HepG2 (cell line): Measurements from ENCODE around the gene NOS1AP. TPM values are rescaled to one million over a fixed set of nuclear protein-coding genes. Genes with fewer than 3 reads are reported as not detected.
A peak's percentile ranks its signal among the peaks of the same experiment; 100 is the strongest.

Experiments used
- AFF4 ChIP-seq: sonication (generic); formaldehyde crosslinking; IDR thresholded peaks from 2 replicates; pipeline ENCODE4 v1.4.0; 2020; ENCODE audit warnings: missing genetic modification reagents
- ARNTL ChIP-seq: sonication (generic); formaldehyde crosslinking; IDR thresholded peaks from 2 replicates; pipeline ENCODE4 v1.4.0; 2020; ENCODE audit warnings: mild to moderate bottlenecking, missing genetic modification reagents
- CBFB ChIP-seq: sonication (generic); formaldehyde crosslinking; IDR thresholded peaks from 2 replicates; pipeline ENCODE4 v1.4.0; 2020; ENCODE audit warnings: missing genetic modification reagents
- FOSL1 ChIP-seq: sonication (generic); formaldehyde crosslinking; IDR thresholded peaks from 2 replicates; pipeline ENCODE4 v1.9.0; 2021; ENCODE audit warnings: missing genetic modification reagents, borderline replicate concordance
- FOSL2 ChIP-seq: sonication (generic); formaldehyde crosslinking; IDR thresholded peaks from 2 replicates; pipeline ENCODE4 v1.4.0; 2020; ENCODE audit warnings: missing genetic modification reagents
- JARID2 ChIP-seq: sonication (generic); formaldehyde crosslinking; IDR thresholded peaks from 2 replicates; pipeline ENCODE4 v1.8.1; 2023; ENCODE audit warnings: missing genetic modification reagents, inconsistent platforms; ENCODE audit not compliant: insufficient replicate concordance
- JUND ChIP-seq: sonication (generic); formaldehyde crosslinking; IDR thresholded peaks from 2 replicates; pipeline ENCODE4 v1.8.0; 2022; ENCODE audit warnings: mild to moderate bottlenecking, missing genetic modification reagents
- KAT2B ChIP-seq: fragments of 150-350 bp; IDR thresholded peaks from 2 replicates; pipeline ENCODE4 v1.6.1; 2014; ENCODE audit warnings: low read depth, low read length, borderline replicate concordance
- MAX ChIP-seq: IDR thresholded peaks from 2 replicates; pipeline ENCODE4 v1.6.1; 2012; ENCODE audit warnings: inconsistent platforms
- MBD4 ChIP-seq: IDR thresholded peaks from 2 replicates; pipeline ENCODE4 v1.6.1; 2012; ENCODE audit warnings: low read length, inconsistent platforms, borderline replicate concordance
- MED13 ChIP-seq: sonication (generic); formaldehyde crosslinking; IDR thresholded peaks from 2 replicates; pipeline ENCODE4 v1.5.0; 2020; ENCODE audit warnings: missing genetic modification reagents
- MTA1 ChIP-seq: sonication (generic); formaldehyde crosslinking; IDR thresholded peaks from 2 replicates; pipeline ENCODE4 v1.4.0; 2020; ENCODE audit warnings: missing genetic modification reagents, mild to moderate bottlenecking, borderline replicate concordance
- MTF1 ChIP-seq: sonication (generic); formaldehyde crosslinking; IDR thresholded peaks from 2 replicates; pipeline ENCODE4 v1.5.0; 2020; ENCODE audit warnings: missing genetic modification reagents
- POGZ ChIP-seq: sonication (generic); formaldehyde crosslinking; IDR thresholded peaks from 2 replicates; pipeline ENCODE4 v1.4.0; 2020; ENCODE audit warnings: mild to moderate bottlenecking, missing genetic modification reagents
- RARG ChIP-seq: sonication (generic); formaldehyde crosslinking; IDR thresholded peaks from 2 replicates; pipeline ENCODE4 v1.4.0; 2020; ENCODE audit warnings: low read depth, mild to moderate bottlenecking, missing genetic modification reagents
- TRAFD1 ChIP-seq: sonication (generic); formaldehyde crosslinking; IDR thresholded peaks from 2 replicates; pipeline ENCODE4 v1.5.1; 2020; ENCODE audit warnings: missing genetic modification reagents, mild to moderate bottlenecking, borderline replicate concordance
- ZNF264 ChIP-seq: sonication (generic); formaldehyde crosslinking; IDR thresholded peaks from 2 replicates; pipeline ENCODE4 v1.4.0; 2020; ENCODE audit warnings: missing genetic modification reagents
- ZNF30 ChIP-seq: sonication (generic); formaldehyde crosslinking; IDR thresholded peaks from 2 replicates; pipeline ENCODE4 v1.5.0; 2020; ENCODE audit warnings: mild to moderate bottlenecking, missing genetic modification reagents
- ZNF317 ChIP-seq: sonication (generic); formaldehyde crosslinking; IDR thresholded peaks from 2 replicates; pipeline ENCODE4 v1.5.0; 2020; ENCODE audit warnings: mild to moderate bottlenecking, missing genetic modification reagents
- ZNF326 ChIP-seq: sonication (generic); formaldehyde crosslinking; IDR thresholded peaks from 2 replicates; pipeline ENCODE4 v1.4.0; 2020; ENCODE audit warnings: missing genetic modification reagents, borderline replicate concordance
- ZNF333 ChIP-seq: sonication (generic); formaldehyde crosslinking; IDR thresholded peaks from 2 replicates; pipeline ENCODE4 v1.4.0; 2020; ENCODE audit warnings: mild to moderate bottlenecking, missing genetic modification reagents, borderline replicate concordance
- ZNF691 ChIP-seq: sonication (generic); formaldehyde crosslinking; IDR thresholded peaks from 2 replicates; pipeline ENCODE4 v1.4.0; 2020; ENCODE audit warnings: missing genetic modification reagents, low read depth, mild to moderate bottlenecking, borderline replicate concordance
- polyA plus RNA-seq, 8 experiments: library from polyadenylated mRNA; depleted of rRNA in 3 of 8; stranded (reverse) in 7 of 8; unstranded in 1 of 8; fragments of >200 nt; fragmentation: Illumina TruSeq in 4 of 8; extraction: Trizol in 4 of 8; gene quantifications; 2 replicates each; pipeline versions ENCODE4 v1.2.1 to v1.2.3, GENCODE V29; 2011 to 2016; ENCODE audit warnings: low read depth in 4 of 8, missing spikeins in 1 of 8, mixed read lengths in 1 of 8; ENCODE audit not compliant: insufficient read depth in 1 of 8
- total RNA-seq, 5 experiments: library from RNA; depleted of rRNA; stranded (reverse); fragments of >200 nt; fragmentation: Illumina TruSeq; extraction: Trizol; gene quantifications; 2 replicates each; pipeline ENCODE4 v1.2.3, GENCODE V29; 2016; ENCODE audit warnings: low read depth in 1 of 5
- TF ChIP-seq, protein P1 (sequence below): fragments of 450-650 bp; IDR thresholded peaks from 2 replicates; pipeline ENCODE4 v1.6.1; 2017; ENCODE audit warnings: mild to moderate bottlenecking

The NOS1AP gene
- total and polyA plus RNA-seq, 2 of the 13 experiments (the other 11 are each of a cell fraction or from before 2014, with no cell fraction given): 2.0 to 3.3 TPM

DNA sequence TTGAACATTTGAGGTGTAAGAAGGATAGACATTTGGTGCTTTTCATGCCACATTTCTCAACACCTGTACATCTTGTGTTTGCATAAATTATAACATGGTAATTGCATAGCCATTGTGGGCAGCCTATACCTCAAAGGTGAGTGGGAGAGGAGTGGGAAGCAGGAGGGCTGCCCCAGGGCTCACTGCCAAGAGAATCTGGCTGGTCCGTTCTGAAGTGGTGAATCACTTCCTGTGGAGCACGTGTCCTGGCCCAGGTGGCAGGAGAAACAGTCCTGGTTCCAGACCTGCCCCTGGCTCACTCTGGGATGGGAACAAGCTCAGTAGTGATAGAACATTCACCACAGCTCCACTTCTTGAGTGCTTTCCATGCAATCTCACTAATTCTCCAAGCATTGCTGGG, 34.2 kb upstream of the NOS1AP start (continued):
- TF ChIP-seq CBFB (CRISPR knock-in tag): no peak
- peak; percentile 57; the same call in 1 of the 2 replicates for TF ChIP-seq JUND (CRISPR knock-in tag)
- TF ChIP-seq ZNF30 (CRISPR knock-in tag): no peak
- TF ChIP-seq, protein P1, sequence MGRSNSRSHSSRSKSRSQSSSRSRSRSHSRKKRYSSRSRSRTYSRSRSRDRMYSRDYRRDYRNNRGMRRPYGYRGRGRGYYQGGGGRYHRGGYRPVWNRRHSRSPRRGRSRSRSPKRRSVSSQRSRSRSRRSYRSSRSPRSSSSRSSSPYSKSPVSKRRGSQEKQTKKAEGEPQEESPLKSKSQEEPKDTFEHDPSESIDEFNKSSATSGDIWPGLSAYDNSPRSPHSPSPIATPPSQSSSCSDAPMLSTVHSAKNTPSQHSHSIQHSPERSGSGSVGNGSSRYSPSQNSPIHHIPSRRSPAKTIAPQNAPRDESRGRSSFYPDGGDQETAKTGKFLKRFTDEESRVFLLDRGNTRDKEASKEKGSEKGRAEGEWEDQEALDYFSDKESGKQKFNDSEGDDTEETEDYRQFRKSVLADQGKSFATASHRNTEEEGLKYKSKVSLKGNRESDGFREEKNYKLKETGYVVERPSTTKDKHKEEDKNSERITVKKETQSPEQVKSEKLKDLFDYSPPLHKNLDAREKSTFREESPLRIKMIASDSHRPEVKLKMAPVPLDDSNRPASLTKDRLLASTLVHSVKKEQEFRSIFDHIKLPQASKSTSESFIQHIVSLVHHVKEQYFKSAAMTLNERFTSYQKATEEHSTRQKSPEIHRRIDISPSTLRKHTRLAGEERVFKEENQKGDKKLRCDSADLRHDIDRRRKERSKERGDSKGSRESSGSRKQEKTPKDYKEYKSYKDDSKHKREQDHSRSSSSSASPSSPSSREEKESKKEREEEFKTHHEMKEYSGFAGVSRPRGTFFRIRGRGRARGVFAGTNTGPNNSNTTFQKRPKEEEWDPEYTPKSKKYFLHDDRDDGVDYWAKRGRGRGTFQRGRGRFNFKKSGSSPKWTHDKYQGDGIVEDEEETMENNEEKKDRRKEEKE: no peak
- no peak for TF ChIP-seq MED13
- no peak for TF ChIP-seq KAT2B
- TF ChIP-seq ZNF264 (CRISPR knock-in tag): no peak
- TF ChIP-seq ZNF326: no peak
- no peak for TF ChIP-seq MTA1 (CRISPR knock-in tag)
- TF ChIP-seq JARID2: no peak
- TF ChIP-seq MBD4: no peak
- TF ChIP-seq ZNF333 (CRISPR knock-in tag): no peak
- no peak for TF ChIP-seq RARG (CRISPR knock-in tag)
- TF ChIP-seq AFF4 (CRISPR knock-in tag): no peak
- TF ChIP-seq FOSL1: 0 out of 2 replicates have a peak, but pooled peaks have one; percentile 25
- TF ChIP-seq POGZ (CRISPR knock-in tag): no peak
- no peak for TF ChIP-seq ZNF317 (CRISPR knock-in tag)
- no peak for TF ChIP-seq MAX
- no peak for TF ChIP-seq ZNF691 (CRISPR knock-in tag)
- peak; percentile 93 for TF ChIP-seq FOSL2 (CRISPR knock-in tag)
- no peak for TF ChIP-seq MTF1 (CRISPR knock-in tag)
- TF ChIP-seq ARNTL: 0 out of 2 replicates have a peak, but pooled peaks have one; percentile 22
- no peak for TF ChIP-seq TRAFD1
